Omental fat pad (tissue), 4 donors: ENCODE results near the gene BCL2L2. TPM values are rescaled to one million over a fixed set of nuclear protein-coding genes. Genes with fewer than 3 reads are reported as not detected.

Source experiments
- ATAC-seq: fragments of 150-250 bp; one replicate; pipeline ENCODE4 v1.9.1; 2016; ENCODE audit warnings: mild to moderate bottlenecking, moderate library complexity; ENCODE audit not compliant: low FRiP score
- DNase-seq: peaks from one replicate; pipeline ENCODE4 v3.0.0-alpha.2; 2019; ENCODE audit warnings: low spot score
- total RNA-seq, 4 donors: library from RNA; depleted of rRNA; stranded (reverse); fragments of >200 nt; gene quantifications; one replicate each; pipeline ENCODE4 v1.1.0, GENCODE V29; 2016
- TF ChIP-seq, protein P1 (sequence below), 3 donors: fragments of 450-650 bp; IDR thresholded peaks; one replicate each; pipeline ENCODE4 v1.5.1; 2016 to 2017; ENCODE audit warnings: antibody characterized with exemption in 3 of 3, mild to moderate bottlenecking in 3 of 3, moderate library complexity in 2 of 3

Gene BCL2L2
- total RNA-seq, 4 donors from 2014 or later = 37.2 to 62.7 (median 51.8) TPM

DNA sequence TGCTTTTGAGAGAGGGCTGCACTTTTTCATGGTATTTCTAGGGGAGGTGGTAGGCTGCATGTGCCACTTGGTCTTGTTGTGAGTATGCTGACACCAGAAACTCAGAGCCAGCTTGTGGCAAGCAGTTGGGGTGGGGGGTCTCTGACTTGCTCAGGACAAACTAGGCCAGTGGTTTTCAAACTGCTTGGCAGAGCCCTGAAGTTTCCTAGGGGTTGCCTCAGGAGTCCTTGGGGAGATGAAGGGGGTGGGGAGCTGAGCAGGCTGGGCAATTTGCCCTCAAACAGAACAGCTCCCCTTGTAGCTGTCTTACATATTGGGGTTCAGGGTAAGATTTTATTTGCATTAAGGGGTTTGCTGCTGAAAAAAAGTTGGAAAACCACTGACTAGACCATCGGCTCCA, 3.9 kb downstream of the BCL2L2 start:
- ATAC-seq (no peak), DNase-seq (no peak)
- TF ChIP-seq, protein P1, sequence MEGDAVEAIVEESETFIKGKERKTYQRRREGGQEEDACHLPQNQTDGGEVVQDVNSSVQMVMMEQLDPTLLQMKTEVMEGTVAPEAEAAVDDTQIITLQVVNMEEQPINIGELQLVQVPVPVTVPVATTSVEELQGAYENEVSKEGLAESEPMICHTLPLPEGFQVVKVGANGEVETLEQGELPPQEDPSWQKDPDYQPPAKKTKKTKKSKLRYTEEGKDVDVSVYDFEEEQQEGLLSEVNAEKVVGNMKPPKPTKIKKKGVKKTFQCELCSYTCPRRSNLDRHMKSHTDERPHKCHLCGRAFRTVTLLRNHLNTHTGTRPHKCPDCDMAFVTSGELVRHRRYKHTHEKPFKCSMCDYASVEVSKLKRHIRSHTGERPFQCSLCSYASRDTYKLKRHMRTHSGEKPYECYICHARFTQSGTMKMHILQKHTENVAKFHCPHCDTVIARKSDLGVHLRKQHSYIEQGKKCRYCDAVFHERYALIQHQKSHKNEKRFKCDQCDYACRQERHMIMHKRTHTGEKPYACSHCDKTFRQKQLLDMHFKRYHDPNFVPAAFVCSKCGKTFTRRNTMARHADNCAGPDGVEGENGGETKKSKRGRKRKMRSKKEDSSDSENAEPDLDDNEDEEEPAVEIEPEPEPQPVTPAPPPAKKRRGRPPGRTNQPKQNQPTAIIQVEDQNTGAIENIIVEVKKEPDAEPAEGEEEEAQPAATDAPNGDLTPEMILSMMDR (IDR thresholded peaks at IDR 0.05) = no peak

DNA sequence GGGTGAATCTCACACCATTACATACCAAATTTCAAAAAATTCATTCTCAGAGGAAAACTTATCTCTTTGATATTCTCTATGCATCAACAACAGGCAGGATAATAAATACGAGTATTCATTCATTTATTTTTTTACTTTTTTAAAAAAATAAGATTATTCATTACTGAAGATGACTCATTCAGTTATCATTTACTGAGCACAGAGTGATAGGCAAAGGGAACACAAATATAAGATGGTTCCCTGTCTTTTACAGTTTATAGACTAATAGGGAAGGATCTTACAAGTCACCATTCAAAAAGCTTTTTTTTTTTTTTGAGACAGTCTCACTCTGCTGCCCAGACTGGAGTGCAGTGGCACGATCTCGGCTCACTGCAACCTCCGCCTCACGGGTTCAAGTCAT, 9.7 kb downstream of the BCL2L2 start:
- no peak for DNase-seq
- ATAC-seq = no peak
- TF ChIP-seq, protein P1 (IDR thresholded peaks at IDR 0.05) = no peak

GRCh38 chr14:23319746-23320583, 13.3 kb downstream of the BCL2L2 start:
- no peak for DNase-seq
- TF ChIP-seq, protein P1 (IDR thresholded peaks at IDR 0.05) = no peak
- ATAC-seq = no peak

DNA sequence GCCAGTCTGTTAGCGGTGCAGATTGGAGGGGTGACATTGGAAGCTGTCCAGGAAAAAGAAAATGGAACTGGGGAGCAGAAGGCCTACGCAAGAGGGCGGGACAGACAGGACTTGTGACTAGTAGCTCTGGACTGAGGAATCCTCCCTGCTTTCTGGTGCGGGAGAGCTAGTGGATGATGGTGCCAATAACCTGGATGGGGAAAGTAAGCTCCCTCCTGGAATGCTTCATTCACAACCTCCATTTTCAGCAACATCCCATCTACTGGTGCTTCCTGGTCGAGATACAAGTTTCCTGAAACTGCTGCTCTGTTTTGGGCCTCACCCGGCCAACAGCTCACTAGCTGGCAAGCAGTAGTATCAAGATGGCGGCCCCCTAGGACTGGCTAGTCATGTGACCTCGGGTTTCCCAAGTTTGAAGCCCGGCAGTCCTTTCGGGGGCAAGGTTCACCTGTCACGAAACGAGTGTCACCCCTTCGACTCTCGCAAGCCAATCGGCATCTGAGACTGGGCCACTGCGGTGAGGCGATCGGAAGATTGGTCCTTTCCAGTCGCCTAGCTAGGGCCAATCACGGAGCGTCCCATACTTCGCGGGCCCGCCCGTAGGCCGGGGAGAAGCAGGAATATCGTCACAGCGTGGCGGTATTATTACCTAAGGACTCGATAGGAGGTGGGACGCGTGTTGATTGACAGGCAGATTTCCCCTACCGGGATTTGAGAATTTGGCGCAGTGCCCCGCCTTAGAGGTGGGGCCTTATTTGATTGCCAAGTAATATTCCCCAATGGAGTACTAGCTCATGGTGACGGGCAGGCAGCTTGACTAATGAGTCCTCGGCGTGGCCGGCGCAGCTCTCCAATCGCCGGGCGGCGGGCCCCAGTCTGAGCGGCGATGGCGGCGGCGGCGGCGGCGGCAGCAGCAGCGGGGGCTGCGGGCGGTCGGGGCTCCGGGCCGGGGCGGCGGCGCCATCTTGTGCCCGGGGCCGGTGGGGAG, 14.2 kb downstream of the BCL2L2 start, which contains the start of gene PABPN1:
Gene PABPN1, plus strand, starts transcription at position 874 of the 988 bp plus-strand sequence. Its CDS starts 13 bp downstream, at position 887.
- TF ChIP-seq, protein P1 (IDR thresholded peaks at IDR 0.05) = no peak
- DNase-seq (peak; percentile 99), ATAC-seq (peak; percentile 97)

- peak; percentile 10 for ATAC-seq
- no peak for DNase-seq
- TF ChIP-seq, protein P1 (IDR thresholded peaks at IDR 0.05) = no peak
Measured at GRCh38 chr14:23321572-23322547, 15.2 kb downstream of the BCL2L2 start.
